Hypothalamus (tissue), 51 donors: Measurements from ENCODE around the gene LYSMD1.

ENCODE experiments used
- DNase-seq, 51 donors: peaks; one replicate each; lab custom pipeline; 2025; lab: John Stamatoyannopoulos, UW

LYSMD1 gene

DNA sequence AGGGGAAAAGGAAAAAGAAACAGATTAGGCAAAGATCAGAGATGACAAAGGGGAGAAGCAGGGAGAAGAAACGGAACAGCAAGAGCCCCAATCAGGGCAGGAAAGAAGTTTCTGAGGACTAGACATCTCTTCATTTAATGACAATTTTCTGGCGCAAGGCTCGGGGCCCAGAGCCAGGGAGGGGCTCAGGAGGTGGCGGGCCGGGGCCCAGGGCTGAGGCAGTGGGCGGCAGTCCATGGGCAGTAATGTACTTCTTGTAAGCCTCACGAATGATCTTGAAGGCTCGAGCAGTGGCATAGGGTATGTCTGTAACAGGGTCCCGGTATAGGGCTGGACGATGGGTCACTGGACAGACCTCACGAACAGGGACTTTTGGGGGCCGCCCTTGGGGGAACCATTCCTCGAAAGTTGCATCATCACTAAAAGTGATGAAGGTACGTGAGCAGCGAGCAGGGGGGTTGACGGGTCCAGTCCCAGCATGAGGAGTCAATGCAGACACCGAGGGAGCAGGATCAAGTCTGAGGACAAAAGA lies 10.9 kb upstream of the LYSMD1 start:
- DNase-seq, result no peak

DNA sequence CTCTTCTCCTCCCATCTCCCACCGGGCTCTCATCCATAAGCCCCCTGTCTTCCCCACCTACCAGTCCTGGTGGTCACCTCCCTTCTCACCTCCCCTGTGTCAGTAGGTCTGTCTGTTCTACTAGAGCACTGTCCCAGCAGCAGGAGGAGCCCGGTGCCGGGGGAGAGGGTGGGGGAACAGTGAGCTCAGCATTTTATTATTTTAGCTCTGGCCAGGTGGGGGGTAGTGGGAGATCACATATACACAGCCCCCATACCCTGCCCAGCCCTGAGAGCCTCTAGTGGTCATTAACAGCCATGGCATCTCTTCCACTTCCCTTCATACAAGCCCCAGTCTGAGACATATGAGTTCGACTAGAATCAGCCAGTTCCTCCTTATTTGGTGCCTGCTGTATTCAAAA lies 10.2 kb upstream of the LYSMD1 start, which contains the start of gene TMOD4:
TMOD4 (minus strand) TSS at position 119 of the 400 bp plus-strand sequence. CDS start 1,106 bp downstream, outside the sequence.
- peak in 1 of 51 donors; percentile 6 for DNase-seq

DNA sequence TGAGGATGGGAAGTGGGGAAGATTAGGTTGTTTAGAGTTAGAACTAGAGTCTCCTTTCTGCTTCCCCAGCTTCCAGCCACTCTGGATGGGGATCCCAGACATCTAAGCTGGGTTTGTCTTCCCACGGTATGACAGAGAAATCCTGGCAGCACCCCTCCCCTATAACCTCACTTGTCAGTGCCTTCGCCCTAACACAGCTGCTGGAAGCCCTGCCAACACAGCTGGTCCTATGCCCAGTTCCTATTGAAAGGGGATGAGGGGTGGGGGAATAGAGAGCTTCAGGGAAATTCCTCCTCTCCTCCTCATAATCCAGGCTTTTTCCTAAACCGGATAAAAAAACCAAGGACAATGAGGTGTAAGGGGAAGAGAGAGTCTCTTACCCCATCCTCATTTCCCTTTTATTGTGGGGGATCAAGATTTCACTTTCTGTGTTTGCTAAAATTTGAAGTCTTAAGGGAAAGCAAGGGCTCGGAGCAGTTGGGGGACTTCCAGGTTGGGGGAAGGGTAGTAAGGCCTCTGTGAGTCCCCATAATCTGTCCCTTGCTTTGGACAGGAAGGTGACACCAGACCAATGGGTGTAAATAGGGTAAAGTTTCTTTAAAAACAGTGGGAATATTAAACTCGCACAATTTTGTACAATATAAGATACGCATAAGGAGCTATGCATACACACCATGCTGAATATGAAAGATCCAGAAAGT lies 9.5 kb upstream of the LYSMD1 start:
- DNase-seq, result peak in 38 of 51 donors; percentile 17 to 85 (median 60)

DNA sequence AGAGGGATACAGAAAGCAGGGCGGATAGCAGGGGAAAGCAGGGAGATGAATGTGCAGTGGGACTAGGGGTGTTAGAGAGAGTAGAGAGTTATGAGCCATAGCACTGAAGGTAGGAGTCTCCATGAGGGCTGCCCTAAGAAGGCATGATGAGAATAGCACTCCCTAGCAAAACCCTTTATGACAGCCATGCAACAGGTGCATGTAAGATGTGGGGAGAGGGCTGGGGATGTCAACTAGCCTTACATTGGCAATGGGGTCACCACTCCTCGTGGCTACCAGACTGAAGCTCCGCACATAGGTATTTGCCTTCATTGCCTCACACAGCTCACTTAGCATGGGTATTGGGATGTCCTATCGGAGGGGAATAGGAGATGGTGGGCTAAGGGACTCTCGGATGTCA lies 5.5 kb upstream of the LYSMD1 start:
- DNase-seq, result no peak

DNA sequence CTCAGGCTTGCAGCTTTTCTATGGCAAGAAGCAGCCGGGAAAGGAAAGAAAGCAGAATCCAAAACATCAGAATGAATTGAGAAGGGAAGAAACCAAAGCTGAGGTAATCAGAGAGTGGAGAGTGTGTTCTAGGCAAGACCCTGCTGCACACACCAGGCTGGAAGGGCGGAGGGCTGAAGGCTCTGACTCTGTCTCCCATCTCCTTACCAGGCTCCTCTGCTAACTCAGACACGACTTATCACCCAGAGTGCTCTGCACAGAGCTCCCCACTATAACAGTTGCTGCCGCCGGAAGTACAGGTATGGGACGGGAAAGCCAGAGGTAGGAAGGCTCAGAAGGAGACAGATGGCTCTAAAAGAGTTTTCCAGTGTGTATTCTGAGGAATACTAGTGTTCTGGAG lies 1.4 kb upstream of the LYSMD1 start:
- no peak for DNase-seq

DNA sequence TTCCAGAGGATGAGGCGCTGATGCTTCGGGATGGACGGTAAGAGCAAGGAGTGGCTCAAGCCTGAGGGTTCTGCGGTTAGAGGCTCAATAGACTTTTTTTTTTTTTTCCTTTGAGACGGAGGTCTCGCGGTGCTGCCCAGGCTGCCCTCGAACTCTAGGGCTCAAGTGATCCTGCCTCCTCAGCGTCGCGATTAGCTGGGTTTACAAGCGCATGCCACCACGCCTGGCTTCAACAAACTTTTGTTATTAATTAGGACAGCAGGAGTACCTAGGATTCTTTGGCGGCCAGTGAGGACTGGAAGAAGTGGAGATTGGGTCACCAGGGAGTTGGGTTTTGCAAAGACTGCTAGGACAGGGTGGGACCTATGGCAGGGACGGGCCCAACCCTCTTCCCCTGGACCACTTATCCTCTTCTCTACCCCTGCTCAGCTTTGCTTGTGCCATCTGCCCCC lies 829 bp upstream of the LYSMD1 start:
- DNase-seq, result no peak

DNA sequence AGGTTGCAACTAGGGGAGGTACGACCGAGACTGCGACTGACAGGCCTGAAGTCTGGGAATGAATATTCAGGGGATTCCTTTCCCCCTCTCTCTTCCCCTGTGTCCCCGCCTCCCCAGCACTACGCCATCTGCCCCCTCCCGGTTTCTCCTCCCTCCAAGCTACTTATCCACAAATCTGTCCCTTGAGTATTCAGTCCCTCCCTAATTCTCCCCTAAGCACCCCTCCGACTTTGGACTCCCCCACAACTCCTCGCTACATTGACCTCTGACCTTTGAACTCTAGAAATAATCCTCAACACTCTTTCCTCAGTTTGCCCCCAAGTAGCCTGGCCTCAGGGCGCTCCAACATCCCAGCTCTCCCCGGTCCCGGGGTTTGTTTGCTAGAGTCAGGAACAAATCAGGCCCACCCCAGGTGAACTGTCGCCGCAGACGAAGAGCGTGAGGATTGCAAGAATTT lies 393 bp downstream of the LYSMD1 start:
- peak in 35 of 51 donors; percentile 16 to 92 (median 50) for DNase-seq

DNA sequence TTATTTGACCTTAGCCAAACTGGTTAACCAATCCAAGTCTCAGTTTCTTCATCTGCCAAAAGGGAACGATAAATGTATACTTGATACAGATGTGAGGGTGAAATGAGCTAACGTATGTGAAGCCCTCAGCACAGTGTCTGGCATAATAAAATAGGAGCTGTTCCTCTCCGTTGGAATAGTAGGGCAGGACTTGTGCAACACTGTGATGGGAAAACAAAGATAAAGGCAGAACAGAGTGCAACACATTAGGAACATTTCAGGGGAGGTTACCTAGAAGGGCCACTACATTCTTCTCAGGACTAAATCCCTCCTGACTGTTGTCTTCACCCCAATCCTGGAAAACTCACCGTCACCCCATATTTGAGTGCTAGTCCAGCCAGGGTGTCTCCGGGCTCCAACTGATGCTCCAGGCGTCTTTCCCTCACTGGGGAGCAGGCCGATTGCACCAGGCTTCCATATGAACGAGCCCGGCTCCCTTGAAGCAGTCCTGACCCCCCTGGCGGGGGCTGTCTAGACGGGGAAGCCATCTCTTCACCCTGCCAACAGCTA lies 896 bp downstream of the LYSMD1 start:
- DNase-seq, result peak in 1 of 51 donors; percentile 59

DNA sequence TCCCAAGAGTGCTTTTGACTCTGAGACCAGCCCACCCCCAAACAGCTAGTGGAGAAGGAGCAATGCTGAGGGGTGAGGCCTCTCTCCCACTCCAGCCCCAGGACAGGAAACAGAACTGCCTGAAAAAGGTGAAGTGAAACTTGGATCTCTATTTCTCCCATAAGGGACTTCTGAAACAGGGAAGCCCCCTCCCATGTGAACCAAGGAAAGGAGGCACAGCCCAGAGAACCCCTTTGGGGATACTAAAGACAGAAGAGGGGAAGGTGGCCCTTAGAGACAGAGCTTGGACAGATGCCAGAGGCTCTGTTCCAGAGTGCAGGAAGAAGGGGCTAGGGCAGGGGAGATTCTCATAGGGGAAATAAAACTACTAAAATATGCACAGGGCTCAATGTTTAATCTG lies 6.3 kb downstream of the LYSMD1 start:
- no peak for DNase-seq

DNA sequence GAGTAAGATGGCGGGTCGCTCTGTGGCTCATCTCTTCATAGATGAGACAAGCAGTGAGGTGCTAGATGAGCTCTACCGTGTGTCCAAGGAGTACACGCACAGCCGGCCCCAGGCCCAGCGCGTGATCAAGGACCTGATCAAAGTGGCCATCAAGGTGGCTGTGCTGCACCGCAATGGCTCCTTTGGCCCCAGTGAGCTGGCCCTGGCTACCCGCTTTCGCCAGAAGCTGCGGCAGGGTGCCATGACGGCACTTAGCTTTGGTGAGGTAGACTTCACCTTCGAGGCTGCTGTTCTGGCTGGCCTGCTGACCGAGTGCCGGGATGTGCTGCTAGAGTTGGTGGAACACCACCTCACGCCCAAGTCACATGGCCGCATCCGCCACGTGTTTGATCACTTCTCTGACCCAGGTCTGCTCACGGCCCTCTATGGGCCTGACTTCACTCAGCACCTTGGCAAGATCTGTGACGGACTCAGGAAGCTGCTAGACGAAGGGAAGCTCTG lies 6.9 kb downstream of the LYSMD1 start:
- DNase-seq, result no peak

DNA sequence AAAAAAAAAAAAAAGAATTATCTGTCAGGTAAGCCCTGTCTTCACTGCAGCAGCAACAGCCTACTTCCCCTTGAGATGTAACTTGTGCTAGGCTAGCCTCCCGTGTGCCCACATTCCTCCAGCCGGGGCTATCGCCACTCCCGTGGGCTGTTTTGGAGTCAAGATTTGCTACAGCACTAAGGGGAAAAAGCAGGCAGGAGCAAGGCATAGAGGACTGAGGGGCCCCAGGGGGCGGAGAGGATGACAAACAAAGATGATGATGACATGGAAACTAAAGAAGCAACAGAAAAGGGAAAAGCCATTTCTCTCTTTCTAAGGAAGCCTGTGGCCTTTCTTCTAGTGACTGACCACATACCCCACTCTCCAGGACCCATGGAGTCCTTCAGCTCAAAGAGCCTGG lies 7.4 kb downstream of the LYSMD1 start:
- DNase-seq, result no peak

DNA sequence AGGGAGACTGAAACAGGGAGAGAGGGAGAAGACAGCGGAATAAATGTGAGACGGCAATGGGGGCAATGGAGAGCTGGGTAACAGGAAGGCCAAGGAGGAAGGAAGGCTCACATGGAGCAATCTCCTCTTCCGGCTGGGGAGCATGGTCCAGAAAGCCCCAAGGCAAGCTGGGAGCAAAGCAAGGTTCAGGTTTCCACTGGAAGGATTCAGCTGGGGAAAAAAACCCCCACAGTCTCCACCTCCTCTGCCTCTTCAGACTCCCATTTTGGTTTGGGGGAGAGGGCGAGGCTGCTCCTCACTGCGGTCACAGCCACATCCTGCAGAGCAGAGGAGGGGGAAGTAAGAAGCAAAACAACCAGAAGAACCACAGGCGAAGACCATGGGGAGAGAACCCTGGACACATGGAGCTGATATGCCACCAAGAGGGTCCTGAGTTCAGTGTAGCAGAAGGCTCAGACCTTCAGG lies 8.6 kb downstream of the LYSMD1 start:
- DNase-seq, result peak in 3 of 51 donors; percentile 4 to 19 (median 9)

DNA sequence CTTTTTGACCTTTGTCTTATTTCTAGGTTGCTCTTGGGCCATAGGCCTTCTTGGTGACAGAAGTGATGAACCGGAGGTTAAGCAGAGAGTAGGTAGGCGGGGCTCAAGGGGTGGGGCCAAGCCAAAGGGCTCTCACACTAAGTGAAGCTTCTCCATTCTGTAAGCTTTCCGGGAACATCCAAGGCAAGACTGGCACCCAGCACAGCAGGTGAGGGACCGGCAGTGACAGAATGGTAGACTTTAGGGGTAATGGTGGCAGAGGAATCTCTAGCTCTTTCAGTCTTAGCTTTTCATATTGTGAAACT lies 9.2 kb downstream of the LYSMD1 start, which contains the start of gene TNFAIP8L2:
TNFAIP8L2 (plus strand) TSS at position 135 of the 305 bp plus-strand sequence. CDS start 2,049 bp downstream, outside the sequence.
- peak in 6 of 51 donors; percentile 8 to 36 (median 16) for DNase-seq

DNA sequence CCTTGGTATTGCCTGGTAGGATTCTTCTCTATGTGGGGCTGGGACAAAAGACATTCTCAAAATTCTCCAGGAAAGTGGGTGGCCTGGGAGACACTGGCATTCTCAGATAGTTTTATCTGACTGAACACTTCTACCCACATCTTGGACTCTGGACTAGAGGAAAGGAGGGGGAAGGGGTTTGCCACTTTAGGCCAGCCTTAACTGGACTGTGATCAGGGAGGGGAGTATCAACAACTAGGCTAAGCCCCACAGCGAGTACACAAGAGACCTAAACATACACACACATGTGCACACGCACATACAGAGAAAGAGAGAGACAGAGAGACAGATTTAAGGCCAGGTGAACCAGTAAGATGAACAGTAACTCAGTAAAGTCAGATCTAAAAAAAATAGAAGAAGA lies 18.0 kb downstream of the LYSMD1 start:
- no peak for DNase-seq

DNA sequence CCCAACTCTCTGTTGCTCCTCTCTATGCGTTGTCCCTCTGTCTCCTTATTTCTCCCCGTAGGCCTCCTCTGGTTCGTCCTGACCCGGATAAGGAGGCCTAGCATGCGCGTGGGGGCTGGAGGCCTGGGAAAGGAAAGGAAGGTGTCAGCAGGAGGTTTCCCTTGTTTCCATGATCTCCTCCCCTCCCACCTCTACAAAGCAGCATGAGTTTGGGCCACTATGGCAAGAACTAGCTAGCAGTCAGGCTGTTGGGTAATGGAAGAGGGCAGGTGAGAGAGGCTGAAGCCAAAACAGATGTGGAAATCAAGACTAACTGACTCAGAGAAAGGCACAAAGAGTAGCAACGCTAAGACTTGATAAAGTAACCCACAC lies 18.6 kb downstream of the LYSMD1 start:
- peak in 2 of 51 donors; percentile 47 to 68 for DNase-seq

DNA sequence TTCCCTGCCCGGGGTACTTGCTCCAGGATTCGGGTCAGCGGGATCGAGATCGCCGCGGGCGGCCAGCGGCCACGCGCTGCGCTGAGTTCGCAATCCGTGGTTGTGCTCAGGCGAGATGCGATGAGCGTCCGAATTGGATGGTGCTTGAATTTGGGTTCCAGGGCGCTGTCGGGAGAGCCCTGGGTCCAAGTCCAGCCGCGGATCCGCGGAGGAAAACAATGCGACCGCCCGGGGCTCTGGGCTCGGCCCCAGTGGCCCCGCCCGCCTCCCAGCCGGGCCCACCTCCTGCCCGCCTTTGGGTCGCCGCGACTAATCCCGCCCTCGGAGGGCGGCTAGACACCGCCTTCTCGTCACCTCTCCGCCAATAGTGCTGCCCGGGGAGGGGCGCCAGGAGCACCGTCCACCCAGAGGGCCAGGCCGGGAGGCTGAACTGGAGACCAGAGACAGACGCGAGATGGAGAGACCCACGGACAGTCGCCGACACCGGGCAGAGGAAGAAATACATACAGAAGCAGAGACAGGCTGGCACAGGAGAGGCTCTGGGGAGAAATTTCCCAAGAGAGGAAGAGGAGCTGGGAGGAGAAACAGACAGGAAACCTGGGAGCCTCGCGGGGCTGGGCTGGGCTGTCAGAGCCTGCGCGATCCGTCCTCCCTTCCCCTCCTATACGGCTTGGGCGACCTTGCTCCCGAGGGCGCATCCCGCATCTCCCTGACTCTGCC lies 19.1 kb downstream of the LYSMD1 start, which contains the start of gene SEMA6C:
SEMA6C (minus strand) TSS at position 220 of the 720 bp plus-strand sequence. CDS start 4,010 bp downstream, outside the sequence.
- peak; percentile 51 to 98 (median 93) for DNase-seq

DNA sequence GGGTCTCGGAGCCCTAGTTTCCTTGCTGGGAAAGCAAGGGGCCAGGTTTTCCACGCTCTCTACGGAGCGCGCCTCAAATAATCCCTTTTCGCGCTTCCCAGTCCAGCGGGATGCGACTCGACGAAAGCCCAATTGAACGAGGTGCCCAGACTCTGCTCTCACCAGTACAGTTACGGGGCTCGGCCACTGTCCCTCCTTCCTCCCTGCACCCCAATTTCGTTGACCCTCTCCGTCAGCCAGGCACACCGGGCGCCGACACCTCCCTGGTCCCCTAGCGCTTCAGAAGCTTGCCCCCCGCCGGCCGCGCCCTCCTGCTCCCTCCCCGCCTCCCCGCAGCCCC lies 19.7 kb downstream of the LYSMD1 start:
- DNase-seq, result peak in 1 of 51 donors; percentile 55

DNA sequence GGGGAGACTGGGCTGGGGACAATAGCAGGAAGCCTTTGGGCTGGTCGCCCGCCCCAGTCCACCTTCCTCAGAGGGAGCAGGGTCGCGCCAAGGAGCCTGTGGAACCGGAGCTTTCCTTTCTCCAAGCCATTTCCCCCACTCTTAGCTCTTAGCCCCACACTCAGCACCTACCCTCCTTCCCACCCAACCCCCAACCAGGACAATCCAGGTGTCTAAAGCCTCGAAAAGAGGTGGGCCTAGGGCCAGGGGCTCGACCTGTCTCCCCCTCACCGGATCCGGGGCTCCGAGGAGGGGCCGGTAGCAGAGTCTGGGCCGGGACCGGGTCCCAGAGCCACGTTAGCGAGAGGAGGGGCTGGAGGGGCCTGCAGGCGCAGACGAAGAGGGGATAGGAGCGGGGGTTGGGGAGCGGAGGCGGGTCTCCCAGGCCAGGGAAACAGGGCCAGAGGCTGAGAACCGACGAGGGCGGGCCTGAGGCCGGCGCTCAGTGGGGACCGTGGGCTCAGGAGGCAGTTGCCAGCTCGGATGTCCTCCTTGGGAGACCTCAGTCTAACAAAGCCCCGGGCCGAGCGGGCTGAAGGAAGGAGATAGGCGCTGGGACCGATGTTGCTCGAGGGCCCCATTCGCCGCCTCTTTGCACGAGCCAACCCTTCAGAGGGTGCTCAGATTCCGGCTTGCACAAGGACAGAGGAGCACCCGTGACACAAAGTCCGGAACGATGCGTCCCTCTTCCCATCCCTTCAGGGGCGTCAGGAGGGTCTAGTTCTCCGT lies 20.2 kb downstream of the LYSMD1 start:
- DNase-seq, result peak in 4 of 51 donors; percentile 13 to 51 (median 34)

DNA sequence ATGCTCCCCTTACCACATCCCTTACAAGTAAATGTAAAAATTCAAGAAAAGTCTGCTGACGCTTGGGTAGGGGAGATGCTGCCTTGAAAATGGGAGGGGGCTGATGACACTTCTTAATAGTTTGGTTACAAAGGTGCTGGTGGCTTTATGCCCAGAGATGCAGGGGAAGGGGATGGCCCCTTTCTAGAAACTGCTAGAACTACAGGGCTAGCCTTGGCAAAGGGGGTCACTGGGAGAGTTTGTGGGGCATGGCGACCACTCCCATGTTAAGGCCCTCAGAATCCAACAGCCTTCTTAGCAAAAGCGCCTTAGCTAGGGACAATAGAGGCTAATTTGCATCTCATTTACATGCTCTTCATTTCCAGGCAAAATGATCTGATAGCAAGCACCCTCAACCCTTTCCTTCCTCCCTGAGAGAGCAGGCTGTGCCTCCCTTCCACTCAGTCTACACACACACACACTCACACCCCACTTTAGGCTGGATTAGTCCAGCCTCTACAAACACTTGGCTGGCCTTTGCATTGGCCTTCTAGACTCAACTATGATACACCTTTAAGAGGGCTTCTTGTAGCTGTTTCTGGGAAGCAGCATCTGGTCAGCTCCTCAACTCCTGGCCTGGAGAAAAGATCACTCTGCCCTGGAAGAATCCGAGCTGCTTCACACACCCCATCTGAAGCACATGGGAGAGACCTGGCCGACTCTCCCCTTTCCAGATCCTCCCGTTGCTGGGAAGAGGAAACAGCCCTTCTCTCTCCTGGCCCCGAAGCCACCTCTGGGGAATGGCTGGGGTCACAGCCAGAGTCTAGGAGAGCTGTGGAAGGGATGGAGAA lies 21.0 kb downstream of the LYSMD1 start:
- no peak for DNase-seq
